Measurements from ENCODE around the gene PDE4C. TPM values are rescaled to one million over a fixed set of nuclear protein-coding genes. Genes with fewer than 3 reads are reported as not detected.
A peak's percentile ranks its signal among the peaks of the same experiment; 100 is the strongest.

Gene PDE4C
- total RNA-seq, 1 donor from 2014 or later = 0.09 TPM

DNA sequence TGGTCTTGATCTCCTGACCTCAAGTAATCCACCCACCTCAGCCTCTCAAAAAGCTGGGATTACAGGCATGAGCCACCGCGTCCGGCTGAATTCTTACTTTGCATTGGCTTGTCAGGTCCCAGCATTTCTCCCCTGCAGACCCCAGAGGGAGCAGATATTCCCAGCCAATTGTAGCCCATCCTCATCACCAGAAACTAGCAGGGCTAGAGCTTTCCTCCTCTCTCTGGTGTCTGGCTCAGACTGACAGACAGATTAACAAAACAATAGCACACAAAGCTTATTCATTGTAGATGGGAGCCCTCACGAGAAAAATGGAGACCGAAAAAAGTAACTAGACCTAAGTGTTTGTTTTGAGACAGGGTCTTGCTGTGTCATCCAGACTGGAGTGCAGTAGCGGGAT is 40.7 kb downstream of the PDE4C start:
- no peaks in the 10 kb centered on the region for H3K36me3 Mint-ChIP-seq (ENCODE audit: low read depth)
- TF ChIP-seq, protein P1, sequence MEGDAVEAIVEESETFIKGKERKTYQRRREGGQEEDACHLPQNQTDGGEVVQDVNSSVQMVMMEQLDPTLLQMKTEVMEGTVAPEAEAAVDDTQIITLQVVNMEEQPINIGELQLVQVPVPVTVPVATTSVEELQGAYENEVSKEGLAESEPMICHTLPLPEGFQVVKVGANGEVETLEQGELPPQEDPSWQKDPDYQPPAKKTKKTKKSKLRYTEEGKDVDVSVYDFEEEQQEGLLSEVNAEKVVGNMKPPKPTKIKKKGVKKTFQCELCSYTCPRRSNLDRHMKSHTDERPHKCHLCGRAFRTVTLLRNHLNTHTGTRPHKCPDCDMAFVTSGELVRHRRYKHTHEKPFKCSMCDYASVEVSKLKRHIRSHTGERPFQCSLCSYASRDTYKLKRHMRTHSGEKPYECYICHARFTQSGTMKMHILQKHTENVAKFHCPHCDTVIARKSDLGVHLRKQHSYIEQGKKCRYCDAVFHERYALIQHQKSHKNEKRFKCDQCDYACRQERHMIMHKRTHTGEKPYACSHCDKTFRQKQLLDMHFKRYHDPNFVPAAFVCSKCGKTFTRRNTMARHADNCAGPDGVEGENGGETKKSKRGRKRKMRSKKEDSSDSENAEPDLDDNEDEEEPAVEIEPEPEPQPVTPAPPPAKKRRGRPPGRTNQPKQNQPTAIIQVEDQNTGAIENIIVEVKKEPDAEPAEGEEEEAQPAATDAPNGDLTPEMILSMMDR (conservative IDR thresholded peaks at IDR 0.05) = no peak
- H3K9me3 Mint-ChIP-seq = no peaks in the 10 kb centered on the region
- no peak overlapping the region for H3K4me3 Mint-ChIP-seq
- peaks cover 4% of the 10 kb centered on the region for H3K4me1 Mint-ChIP-seq
- DNase-seq (ENCODE audit: low read depth, low spot score) = no peak
- peak overlapping the region; percentile 14 for H3K27ac Mint-ChIP-seq (ENCODE audit: unreplicated experiment)
- H3K27me3 Mint-ChIP-seq (ENCODE audit: low read depth) = peaks cover 5% of the 10 kb centered on the region

DNA sequence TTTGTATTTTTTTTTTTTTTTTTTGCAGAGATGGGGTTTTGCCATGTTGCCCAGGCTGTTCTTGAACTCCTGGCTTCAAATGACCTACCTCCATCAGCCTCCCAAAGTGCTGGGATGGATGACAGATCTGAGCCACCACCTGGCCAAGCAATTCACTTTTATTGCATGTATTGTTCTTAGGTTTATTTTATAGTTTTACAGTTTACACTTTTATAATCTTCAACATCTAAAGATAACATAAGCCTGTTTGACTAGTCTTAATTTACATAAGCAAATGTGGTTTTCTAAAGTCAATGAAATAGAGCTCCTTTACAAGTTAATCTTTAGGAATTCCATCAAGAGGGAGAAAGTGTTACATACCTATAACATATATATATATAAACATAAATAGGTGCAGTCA is 42.7 kb downstream of the PDE4C start:
- H3K4me3 Mint-ChIP-seq = no peak overlapping the region
- H3K27me3 Mint-ChIP-seq (ENCODE audit: low read depth) = peaks cover 10% of the 10 kb centered on the region
- DNase-seq (ENCODE audit: low read depth, low spot score) = no peak
- H3K4me1 Mint-ChIP-seq = peaks cover 4% of the 10 kb centered on the region
- TF ChIP-seq, protein P1 (conservative IDR thresholded peaks at IDR 0.05) = no peak
- no peak overlapping the region for H3K27ac Mint-ChIP-seq (ENCODE audit: unreplicated experiment)
- H3K36me3 Mint-ChIP-seq (ENCODE audit: low read depth) = no peaks in the 10 kb centered on the region
- H3K9me3 Mint-ChIP-seq = no peaks in the 10 kb centered on the region

DNA sequence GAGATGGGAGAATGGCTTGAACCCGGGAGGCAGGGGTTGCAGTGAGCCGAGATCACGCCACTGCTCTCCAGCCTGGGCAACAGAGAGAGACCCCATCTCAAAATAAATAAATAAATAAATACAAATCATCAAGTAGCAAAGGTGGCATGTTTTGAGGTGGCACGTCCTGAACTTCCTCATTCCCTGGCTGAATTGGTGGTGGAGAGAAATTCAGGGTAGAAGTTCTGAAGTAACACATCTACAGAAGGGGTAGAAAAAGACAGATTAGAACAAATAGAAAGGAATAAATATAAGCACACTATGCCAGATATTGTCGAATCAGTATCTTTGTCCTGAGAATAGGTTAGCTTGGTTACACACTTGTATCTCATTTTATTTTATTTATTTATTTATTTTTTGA is 46.3 kb downstream of the PDE4C start:
- H3K36me3 Mint-ChIP-seq (ENCODE audit: low read depth) = no peaks in the 10 kb centered on the region
- H3K27me3 Mint-ChIP-seq (ENCODE audit: low read depth) = peaks cover 35% of the 10 kb centered on the region
- TF ChIP-seq, protein P1 (conservative IDR thresholded peaks at IDR 0.05) = no peak
- no peak overlapping the region for H3K4me3 Mint-ChIP-seq
- no peaks in the 10 kb centered on the region for H3K9me3 Mint-ChIP-seq
- DNase-seq (ENCODE audit: low read depth, low spot score) = no peak
- H3K27ac Mint-ChIP-seq (ENCODE audit: unreplicated experiment) = no peak overlapping the region
- no peaks in the 10 kb centered on the region for H3K4me1 Mint-ChIP-seq

DNA sequence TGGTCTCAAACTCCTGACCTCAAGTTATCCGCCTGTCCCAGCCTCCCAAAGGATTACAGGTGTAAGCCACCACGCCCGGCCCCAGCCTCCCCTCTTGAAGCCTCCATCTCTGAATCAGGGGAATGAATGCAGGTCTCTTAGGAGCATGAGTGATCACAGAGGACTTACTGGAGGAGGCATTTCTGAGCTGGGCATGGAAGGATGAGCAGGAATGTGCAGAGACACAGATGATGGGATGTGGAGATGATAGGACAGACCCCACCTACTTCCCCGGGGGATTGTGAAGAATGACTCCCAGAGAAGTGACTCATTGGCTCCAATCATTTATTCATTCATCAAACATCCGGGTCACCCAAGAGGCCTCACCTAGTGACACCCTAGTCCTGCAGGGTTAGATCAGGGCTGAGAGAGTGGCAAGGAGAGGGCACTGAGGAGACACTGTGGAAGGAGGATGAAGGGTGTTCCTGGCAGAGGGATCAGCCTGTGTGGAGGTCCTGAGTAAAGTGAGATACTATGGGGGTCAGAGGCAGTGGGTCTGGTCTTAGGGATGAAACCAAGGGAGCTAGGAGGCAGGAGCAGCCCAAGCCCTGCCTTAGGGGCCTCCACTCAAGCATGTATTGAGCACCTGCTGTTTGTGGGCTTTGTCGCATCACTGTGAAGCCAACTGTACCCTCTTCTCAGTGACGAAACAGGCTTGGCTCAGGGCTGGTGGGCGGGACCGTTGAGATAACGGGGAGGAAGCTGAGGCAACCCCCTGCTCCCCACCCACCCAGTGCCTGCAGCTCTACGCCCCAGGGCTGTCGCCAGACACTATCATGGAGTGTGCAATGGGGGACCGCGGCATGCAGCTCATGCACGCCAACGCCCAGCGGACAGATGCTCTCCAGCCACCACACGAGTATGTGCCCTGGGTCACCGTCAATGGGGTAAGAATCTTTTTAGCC is 49.6 kb downstream of the PDE4C start:
- no peak overlapping the region for H3K27ac Mint-ChIP-seq (ENCODE audit: unreplicated experiment)

DNA sequence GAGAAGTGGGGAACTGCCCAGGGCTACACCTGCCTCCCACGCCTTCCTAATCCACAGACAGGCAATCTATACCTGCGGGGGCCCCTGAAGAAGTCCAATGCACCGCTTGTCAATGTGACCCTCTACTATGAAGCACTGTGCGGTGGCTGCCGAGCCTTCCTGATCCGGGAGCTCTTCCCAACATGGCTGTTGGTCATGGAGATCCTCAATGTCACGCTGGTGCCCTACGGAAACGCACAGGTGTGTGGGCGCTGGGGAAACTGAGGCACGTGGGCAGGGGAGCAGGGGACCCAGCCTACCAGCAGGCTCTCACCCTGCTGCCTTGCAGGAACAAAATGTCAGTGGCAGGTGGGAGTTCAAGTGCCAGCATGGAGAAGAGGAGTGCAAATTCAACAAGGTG is 51.3 kb downstream of the PDE4C start:
- Mint-ChIP-seq H3K36me3 (ENCODE audit: low read depth) (peaks cover 5% of the 10 kb centered on the region), H3K27me3 (ENCODE audit: low read depth) (peaks cover 57% of the 10 kb centered on the region), H3K4me1 (peaks cover 7% of the 10 kb centered on the region), H3K9me3 (no peaks in the 10 kb centered on the region), H3K4me3 (no peak overlapping the region), H3K27ac (ENCODE audit: unreplicated experiment) (no peak overlapping the region)
- no peak for DNase-seq (ENCODE audit: low read depth, low spot score)
- TF ChIP-seq, protein P1 (conservative IDR thresholded peaks at IDR 0.05) = no peak

More for the DNA sequence above, 49.6 kb downstream of the PDE4C start:
- H3K9me3 Mint-ChIP-seq = no peaks in the 10 kb centered on the region
- H3K4me1 Mint-ChIP-seq = peaks cover 7% of the 10 kb centered on the region
- H3K27me3 Mint-ChIP-seq (ENCODE audit: low read depth) = peaks cover 57% of the 10 kb centered on the region
- no peaks in the 10 kb centered on the region for H3K36me3 Mint-ChIP-seq (ENCODE audit: low read depth)
- no peak overlapping the region for H3K4me3 Mint-ChIP-seq
- DNase-seq (ENCODE audit: low read depth, low spot score) = no peak
- TF ChIP-seq, protein P1 (conservative IDR thresholded peaks at IDR 0.05) = no peak

Other genes with a start within 250 kb of the PDE4C start
- 0.56 and 1.2 TPM in 2 replicates for gene ARRDC2, start 218.3 kb downstream of the PDE4C start, total RNA-seq
- gene IL12RB1, start 139.5 kb downstream of the PDE4C start, total RNA-seq = not detected in 2 replicates
- gene MAST3, start 128.7 kb downstream of the PDE4C start, total RNA-seq = 12.6 and 13.4 TPM in 2 replicates
- 72.5 and 74.8 TPM in 2 replicates for gene PIK3R2, start 73.3 kb downstream of the PDE4C start, total RNA-seq
- gene IFI30, start 52.6 kb downstream of the PDE4C start, total RNA-seq = not detected in 2 replicates
- gene MPV17L2, start 33.2 kb downstream of the PDE4C start, total RNA-seq = 16.9 and 17.2 TPM in 2 replicates
- 9.2 and 9.9 TPM in 2 replicates for gene RAB3A, start 22.4 kb downstream of the PDE4C start, total RNA-seq
- 2.2 and 2.5 TPM in 2 replicates for gene IQCN, start 48.0 kb upstream of the PDE4C start, total RNA-seq
- gene JUND, start 55.2 kb upstream of the PDE4C start, total RNA-seq = 73.6 and 85.1 TPM in 2 replicates
- 283 and 292 TPM in 2 replicates for gene LSM4, start 96.6 kb upstream of the PDE4C start, total RNA-seq
- 5.2 and 8.3 TPM in 2 replicates for gene PGPEP1, start 114.2 kb upstream of the PDE4C start, total RNA-seq
- gene GDF15, start 159.7 kb upstream of the PDE4C start, total RNA-seq = 1.2 TPM in 2 replicates
- not detected in 2 replicates for gene LRRC25, start 171.2 kb upstream of the PDE4C start, total RNA-seq
- gene SSBP4, start 193.0 kb upstream of the PDE4C start, total RNA-seq = 68.0 and 71.8 TPM in 2 replicates
- 251 and 254 TPM in 2 replicates for gene ISYNA1, start 211.7 kb upstream of the PDE4C start, total RNA-seq

Data from neural crest cell (in vitro differentiated cells).